Endothelial cell of umbilical vein (primary cell): ENCODE measurements around the gene SPNS2. TPM values are rescaled to one million over a fixed set of nuclear protein-coding genes. Genes with fewer than 3 reads are reported as not detected.

Experiments
- BruUV-seq: library from RNA; stranded (reverse); fragments of 400-500 nt; replicated peaks from 2 replicates; lab custom pipeline; 2021; lab: Mats Ljungman, UMichigan
- CTCF ChIA-PET: fragments of 300-600, 350-600 bp; sonication (Branson Sonifier 250); formaldehyde crosslinking; loops from one replicate; lab custom pipeline; 2021; ENCODE audit warnings: antibody characterized with exemption, inconsistent platforms; lab: Charles Lee
- POLR2A ChIA-PET: fragments of 300-600, 350-600 bp; sonication (Branson Sonifier 250); formaldehyde crosslinking; loops from one replicate; lab custom pipeline; 2021; ENCODE audit warnings: antibody characterized with exemption, inconsistent platforms; lab: Charles Lee
- DNase-seq: peaks from one replicate; pipeline ENCODE4 v3.0.0-alpha.2; 2011; ENCODE audit warnings: low read depth, low spot score
- FAIRE-seq: peaks from 2 replicates; lab custom pipeline; 2011; peaks lifted over from hg19 to GRCh38; lab: Jason Lieb, UNC
- H2AFZ ChIP-seq: 2 replicates; pipeline ENCODE4 v1.6.0; 2012; ENCODE audit warnings: low read depth, low read length, control low read depth, inconsistent platforms
- H3K27ac ChIP-seq: 2 replicates; pipeline ENCODE4 v1.5.1; 2011; ENCODE audit warnings: low read depth, mild to moderate bottlenecking, control low read depth, low read length, moderate library complexity; ENCODE audit not compliant: insufficient read depth
- H3K27me3 ChIP-seq, 2 experiments: 2 replicates each; pipeline versions ENCODE4 v1.6.0 to v1.6.1; 2011; ENCODE audit warnings: low read length in 2 of 2, mixed read lengths in 1 of 2; ENCODE audit not compliant: control insufficient read depth in 2 of 2, insufficient read depth in 2 of 2
- H3K36me3 ChIP-seq, 2 experiments: 2 replicates in 1 of 2; 3 replicates in 1 of 2; pipeline ENCODE4 v1.5.1; 2011; ENCODE audit warnings: low read length in 2 of 2, mild to moderate bottlenecking in 1 of 2, moderate library complexity in 1 of 2; ENCODE audit not compliant: control insufficient read depth in 2 of 2, insufficient read depth in 2 of 2; ENCODE audit errors: extremely low read depth in 1 of 2
- H3K4me1 ChIP-seq: 3 replicates; pipeline ENCODE4 v1.5.1; 2011; ENCODE audit warnings: mild to moderate bottlenecking, low read length; ENCODE audit not compliant: control insufficient read depth, insufficient read depth; ENCODE audit errors: extremely low read depth
- H3K4me2 ChIP-seq: 2 replicates; pipeline ENCODE4 v1.6.1; 2011; ENCODE audit warnings: low read length, control low read depth, mixed read lengths; ENCODE audit not compliant: insufficient read depth
- H3K4me3 ChIP-seq, 3 experiments: fragments of 200-600 bp in 1 of 3; sonication (generic), shearing (Covaris generic) in 1 of 3; replicated peaks in 1 of 3; 2 replicates each; pipeline ENCODE4 v1.5.1; 2011 to 2016; ENCODE audit warnings: control low read depth in 3 of 3, low read length in 3 of 3, mild to moderate bottlenecking in 2 of 3, inconsistent platforms in 1 of 3, low read depth in 1 of 3, moderate library complexity in 1 of 3; ENCODE audit not compliant: insufficient read depth in 1 of 3
- H3K79me2 ChIP-seq: 2 replicates; pipeline ENCODE4 v1.6.0; 2012; ENCODE audit warnings: low read length, inconsistent platforms; ENCODE audit not compliant: control insufficient read depth, insufficient read depth
- H3K9ac ChIP-seq: replicated peaks from 2 replicates; pipeline ENCODE3; 2011; ENCODE audit warnings: low read length, control low read depth; ENCODE audit not compliant: insufficient read depth; ENCODE audit errors: extremely low read depth
- H3K9me1 ChIP-seq: replicated peaks from 3 replicates; pipeline ENCODE4 v1.6.0; 2011; ENCODE audit warnings: mild to moderate bottlenecking, low read length; ENCODE audit not compliant: control insufficient read depth, insufficient read depth; ENCODE audit errors: extremely low read depth
- H3K9me3 ChIP-seq: replicated peaks from 2 replicates; pipeline ENCODE4 v1.5.1; 2012; ENCODE audit warnings: low read length, inconsistent platforms; ENCODE audit not compliant: control insufficient read depth, insufficient read depth
- H4K20me1 ChIP-seq: replicated peaks from 2 replicates; pipeline ENCODE3; 2011; ENCODE audit warnings: mild to moderate bottlenecking, low read length; ENCODE audit not compliant: control insufficient read depth, insufficient read depth; ENCODE audit errors: extremely low read depth
- CTCF ChIP-seq, 2 donors: IDR thresholded peaks; 1 replicate in 1 of 2; 2 replicates in 1 of 2; pipeline ENCODE4 v1.5.1; 2011; ENCODE audit warnings: low read length in 2 of 2, mild to moderate bottlenecking in 2 of 2, moderate library complexity in 2 of 2, control low read depth in 1 of 2, inconsistent platforms in 1 of 2, low read depth in 1 of 2; ENCODE audit not compliant: insufficient read depth in 1 of 2; ENCODE audit errors: extremely low read depth in 1 of 2
- EZH2 ChIP-seq: IDR thresholded peaks from 2 replicates; pipeline ENCODE4 v1.6.1; 2012; ENCODE audit warnings: borderline replicate concordance, low read depth, mild to moderate bottlenecking, moderate library complexity, low read length, inconsistent platforms; ENCODE audit not compliant: severe bottlenecking
- FOS ChIP-seq: IDR thresholded peaks from 2 replicates; pipeline ENCODE4 v1.6.1; 2011; ENCODE audit warnings: mild to moderate bottlenecking, low read length, moderate library complexity, borderline replicate concordance; ENCODE audit not compliant: insufficient read depth
- GATA2 ChIP-seq: IDR thresholded peaks from 2 replicates; pipeline ENCODE4 v1.7.0; 2011; ENCODE audit warnings: low read depth, mild to moderate bottlenecking, moderate library complexity, mixed read lengths, low read length; ENCODE audit not compliant: insufficient read length, insufficient read depth
- JUN ChIP-seq: IDR thresholded peaks from 2 replicates; pipeline ENCODE4 v1.6.1; 2011; ENCODE audit warnings: borderline replicate concordance, low read depth; ENCODE audit not compliant: insufficient read length, insufficient read depth
- MAX ChIP-seq: IDR thresholded peaks from 2 replicates; pipeline ENCODE4 v1.6.1; 2011; ENCODE audit not compliant: insufficient read depth, insufficient read length
- MYC ChIP-seq: IDR thresholded peaks from one replicate; pipeline ENCODE4 v1.6.1; 2011; ENCODE audit warnings: mild to moderate bottlenecking, low read depth, low read length
- POLR2A ChIP-seq: IDR thresholded peaks from 2 replicates; pipeline ENCODE4 v1.6.1; 2012; ENCODE audit warnings: low read depth, mild to moderate bottlenecking, control low read depth, low read length
- POLR2AphosphoS5 ChIP-seq: IDR thresholded peaks from 2 replicates; pipeline ENCODE4 v1.6.1; 2012; ENCODE audit warnings: low read depth, mild to moderate bottlenecking, control low read depth, low read length, moderate library complexity; ENCODE audit not compliant: insufficient read depth
- dilution Hi-C: fragments of 300-500 bp; cut with MboI; formaldehyde crosslinking; loops from one replicate; pipeline ENCODE4 v1.15.0; 2019; ENCODE audit warnings: low sequenced_read_pairs; ENCODE audit not compliant: extremely low pct_ligation_motif_present
- intact Hi-C: fragments of 100-400 bp; cut with micrococcal nuclease; formaldehyde crosslinking; loops from one replicate; pipeline ENCODE4 v1.10.0; 2022
- polyA plus RNA-seq, 4 experiments: library from polyadenylated mRNA; depleted of rRNA in 3 of 4; stranded (reverse) in 3 of 4; unstranded in 1 of 4; fragments of >200 nt; gene quantifications; 2 replicates each; pipeline versions ENCODE4 v1.2.1 to v1.2.3, GENCODE V29; 2011 to 2012; ENCODE audit warnings: missing spikeins in 1 of 4
- total RNA-seq: library from RNA; stranded (reverse); gene quantifications from 2 replicates; pipeline ENCODE4 v1.2.3, GENCODE V29; 2021

SPNS2 gene
- total and polyA plus RNA-seq, 2 donors (not counting 3 experiments of a cell fraction or from before 2014, with no cell fraction given) = 70.2 to 77.3 TPM

GRCh38 chr17:4475463-4475862 is 23.2 kb upstream of the SPNS2 start:
- POLR2A ChIA-PET = no interaction called here
- no TSS peak for BruUV-seq
- dilution Hi-C loops (no loop called here), intact Hi-C loops (no loop called here)
- Histone ChIP-seq H2AFZ (no peak overlapping the region), H3K4me2 (no peak overlapping the region), H3K79me2 (no peaks in the 10 kb centered on the region), H3K4me1 (no peaks in the 10 kb centered on the region), H3K27me3 (no peaks in the 10 kb centered on the region), H3K9me1 (no peaks in the 10 kb centered on the region), H3K36me3 (no peaks in the 10 kb centered on the region), H3K9ac (no peak overlapping the region), H3K9me3 (no peaks in the 10 kb centered on the region), H4K20me1 (no peaks in the 10 kb centered on the region), H3K4me3 (no peak overlapping the region), H3K27ac (no peak overlapping the region)
- FAIRE-seq (no peak), DNase-seq (no peak)
- CTCF ChIA-PET = interaction anchor here (0.7 to 1.5 kb wide), 2 partner anchors 10 to 276 kb away, joined by 3 to 5 read pairs; no protein-coding TSS in a partner anchor
- TF ChIP-seq FOS = no peak
- TF ChIP-seq MYC = no peak
- no peak for TF ChIP-seq POLR2AphosphoS5
- TF ChIP-seq MAX = no peak
- TF ChIP-seq JUN = no peak
- TF ChIP-seq GATA2 = no peak
- no peak for TF ChIP-seq POLR2A
- TF ChIP-seq CTCF (IDR thresholded peaks at IDR 0.05; ENCODE audit: extremely low read depth in 1 of 2, insufficient read depth in 1 of 2, low read depth in 1 of 2, low read length in 2 of 2) = no peak
- TF ChIP-seq EZH2 = no peak
